Muscle of back (tissue), 10 donors: ENCODE data around the gene TANGO2. TPM values are rescaled to one million over a fixed set of nuclear protein-coding genes. Genes with fewer than 3 reads are reported as not detected.

Experiments used
- polyA plus RNA-seq, 10 donors: library from polyadenylated mRNA; unstranded; fragments of 120-200 nt; gene quantifications; one replicate each; pipeline ENCODE4 v1.2.1, GENCODE V29; 2013; ENCODE audit not compliant: insufficient read length in 10 of 10

TANGO2 gene
- polyA plus RNA-seq, 10 donors: 7.5 to 11.8 (median 9.6) TPM

Other genes starting within 250 kb of the TANGO2 start
- 1 to 10 TPM; 2.1 to 5.3 (median 3.7) TPM for gene GNB1L, start 166.2 kb upstream of the TANGO2 start, polyA plus RNA-seq
- gene RTL10, start 166.2 kb upstream of the TANGO2 start, polyA plus RNA-seq: 10 to 100 TPM in 8 of 10 donors, 1 to 10 TPM in 2; 8.6 to 15.0 (median 11.3) TPM
- gene COMT, start 79.3 kb upstream of the TANGO2 start, polyA plus RNA-seq: 10 to 100 TPM; 56.2 to 83.9 (median 69.6) TPM
- gene TXNRD2, start 79.3 kb upstream of the TANGO2 start, polyA plus RNA-seq: 10 to 100 TPM; 13.0 to 19.2 (median 15.0) TPM
- 10 to 100 TPM; 40.6 to 96.0 (median 79.9) TPM for gene ARVCF, start 4.3 kb upstream of the TANGO2 start, polyA plus RNA-seq
- gene DGCR8, start 59.1 kb downstream of the TANGO2 start, polyA plus RNA-seq: 10 to 100 TPM; 29.1 to 47.4 (median 38.7) TPM
- gene RANBP1, start 95.0 kb downstream of the TANGO2 start, polyA plus RNA-seq: 100 to 1,000 TPM in 8 of 10 donors, 10 to 100 TPM in 2; 97.4 to 131 (median 105) TPM
- gene TRMT2A, start 96.1 kb downstream of the TANGO2 start, polyA plus RNA-seq: 10 to 100 TPM; 24.8 to 50.8 (median 40.5) TPM
- gene ZDHHC8, start 110.7 kb downstream of the TANGO2 start, polyA plus RNA-seq: 10 to 100 TPM; 33.2 to 47.4 (median 39.2) TPM
- 1 to 10 TPM in 7 of 10 donors, under 1 TPM in 3; 0.79 to 2.3 (median 1.2) TPM for gene CCDC188, start 129.9 kb downstream of the TANGO2 start, polyA plus RNA-seq
- 10 to 100 TPM in 5 of 10 donors, 1 to 10 TPM in 5; 6.3 to 13.1 (median 10.9) TPM for gene RTN4R, start 247.2 kb downstream of the TANGO2 start, polyA plus RNA-seq